GM19025 (cell line): ENCODE measurements around the gene SNX9.
"Not testable (repeated sequence)": the region's sequence is repeated elsewhere in the genome, so short reads cannot be mapped to it uniquely, and the experiment has no call there.

Experiments
- ATAC-seq: cut with Tn5 transposase; IDR thresholded peaks from one replicate; pipeline ENCODE4 v1.9.1; 2021; ENCODE audit warnings: mild to moderate bottlenecking, low read depth, moderate library complexity; ENCODE audit not compliant: unreplicated experiment

Gene SNX9

GRCh38 chr6:157908369-157909281 lies 85.6 kb downstream of the SNX9 start:
- peak; percentile 52 for ATAC-seq

GRCh38 chr6:157909282-157909664 lies 86.2 kb downstream of the SNX9 start:
- ATAC-seq = no peak

DNA sequence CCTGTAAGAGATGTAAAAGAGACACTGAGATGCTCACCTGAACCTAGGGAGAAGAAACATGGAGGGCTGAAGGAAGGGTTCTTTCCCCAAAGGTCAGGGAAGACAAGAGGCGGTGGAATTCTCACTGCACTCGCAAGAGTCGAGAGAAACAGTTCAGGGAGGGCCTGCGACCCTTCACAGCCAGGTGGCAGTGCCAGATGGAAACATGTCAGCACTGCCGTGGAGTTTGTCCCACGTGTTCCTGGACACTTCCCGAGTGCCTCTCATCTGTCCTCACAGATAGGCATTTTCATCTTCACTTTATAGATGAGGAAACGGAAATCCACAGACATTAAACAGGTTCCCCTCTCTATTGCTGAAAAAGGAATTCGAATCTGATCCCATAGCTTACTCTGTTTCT lies 88.2 kb downstream of the SNX9 start:
- no peak for ATAC-seq

- no peak for ATAC-seq
Observed at GRCh38 chr6:157911786-157912185, 88.7 kb downstream of the SNX9 start.

DNA sequence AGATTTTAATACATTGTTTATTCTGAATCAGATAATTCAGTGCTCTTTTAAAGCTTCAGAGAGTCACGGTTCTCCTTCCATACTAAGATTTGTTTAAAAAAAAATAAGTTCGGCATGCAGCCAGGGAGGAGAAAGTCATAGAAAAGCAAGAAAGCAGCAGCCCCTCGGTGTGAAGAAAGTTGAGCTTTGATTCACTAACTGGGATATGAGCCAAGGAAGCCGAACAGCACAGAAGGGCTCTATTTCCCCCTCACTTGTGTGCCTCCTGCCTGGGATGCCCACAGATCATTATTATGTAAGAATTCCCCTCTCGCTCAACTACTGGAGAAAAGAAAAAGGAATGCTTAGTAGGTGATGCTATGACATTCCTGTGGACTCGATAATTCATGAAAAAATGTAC lies 89.3 kb downstream of the SNX9 start:
- no peak for ATAC-seq

DNA sequence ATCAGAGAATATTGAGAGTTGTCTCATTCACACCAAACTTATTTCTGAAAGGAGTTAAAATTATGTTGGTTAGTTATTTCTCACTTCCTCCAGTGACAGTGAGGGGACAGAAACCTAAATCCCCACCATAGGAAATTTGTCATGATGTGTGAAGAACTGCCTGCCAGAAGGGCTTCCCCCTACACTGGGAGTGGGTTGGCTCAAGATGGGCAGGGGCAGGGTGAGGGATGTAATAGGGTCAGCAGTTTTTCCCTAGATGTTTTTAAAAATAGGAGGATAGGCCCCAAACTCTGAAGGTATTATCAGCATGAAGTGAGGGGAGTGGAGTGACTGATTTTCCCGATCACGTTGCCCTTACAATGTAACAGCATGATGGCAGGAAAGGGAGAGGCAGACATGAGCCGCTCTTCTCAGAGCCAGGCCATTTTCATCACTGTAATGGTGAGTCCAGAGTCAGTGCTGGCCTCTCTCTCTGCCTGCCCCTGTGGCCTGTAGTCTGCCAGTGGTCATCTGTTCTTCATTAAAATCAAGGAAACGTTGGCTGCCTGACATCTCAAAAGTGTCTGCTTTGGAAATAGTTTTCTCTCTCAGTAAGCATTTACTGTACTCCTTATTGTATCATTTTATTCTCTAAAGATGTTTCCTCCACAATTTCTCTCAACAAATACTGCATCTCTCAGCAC lies 98.8 kb downstream of the SNX9 start:
- ATAC-seq = no peak

DNA sequence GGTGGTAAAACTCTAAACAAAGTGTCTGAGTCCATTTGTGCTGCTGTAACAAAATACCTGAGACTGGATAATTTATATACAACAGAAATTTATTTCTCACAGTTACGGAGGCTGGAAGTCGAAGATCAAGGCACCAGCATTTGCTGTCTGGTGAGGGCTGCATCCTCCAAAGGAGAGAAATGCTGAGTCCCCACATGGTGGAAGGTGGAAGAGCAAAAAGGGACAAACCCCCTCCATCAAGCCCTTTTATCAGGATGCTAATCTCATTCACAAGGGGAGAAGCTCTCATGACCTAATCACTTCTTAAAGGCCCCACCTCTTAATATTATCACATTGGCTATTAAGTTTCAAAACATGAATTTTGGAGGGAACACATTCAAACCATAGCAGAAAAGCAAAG lies 102.7 kb downstream of the SNX9 start:
- no peak for ATAC-seq

GRCh38 chr6:157927011-157927410 lies 104.0 kb downstream of the SNX9 start:
- no peak for ATAC-seq

DNA sequence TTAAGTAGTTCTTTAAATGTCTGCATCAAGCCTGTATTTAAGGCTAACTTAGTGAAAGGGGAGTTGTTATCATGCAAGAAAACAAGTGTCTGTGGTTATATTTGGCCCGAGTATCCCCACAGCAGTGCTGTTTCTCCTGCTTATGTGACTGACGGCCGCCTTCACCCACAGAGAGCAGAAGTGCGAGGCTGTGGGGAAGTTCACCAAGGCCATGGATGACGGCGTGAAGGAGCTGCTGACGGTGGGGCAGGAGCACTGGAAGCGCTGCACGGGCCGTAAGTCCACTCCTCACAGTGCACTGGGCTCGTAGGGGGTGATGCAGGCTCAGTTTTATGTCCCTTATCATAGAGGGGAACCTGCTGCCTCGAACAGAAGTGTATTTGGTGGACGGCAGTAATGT lies 105.4 kb downstream of the SNX9 start:
- ATAC-seq = no peak

DNA sequence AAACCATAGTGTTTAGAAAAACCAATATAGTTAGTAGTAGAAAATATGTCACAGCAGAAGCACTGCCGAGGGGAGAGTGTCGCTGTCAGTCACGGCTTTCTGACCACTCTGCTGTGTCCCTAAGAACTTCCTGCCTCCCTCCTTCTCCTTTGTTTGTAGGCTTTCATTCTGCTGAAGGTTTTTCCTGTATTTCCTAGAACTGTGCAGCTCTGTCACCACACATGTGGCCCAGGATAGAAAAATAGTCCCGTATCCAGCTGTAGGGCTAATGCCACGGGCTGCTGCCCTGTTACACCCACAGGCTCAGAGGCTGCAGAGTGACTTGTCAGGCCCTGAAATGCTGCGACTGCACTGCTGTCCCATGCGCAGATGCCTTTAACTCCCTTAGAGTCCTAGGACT lies 106.0 kb downstream of the SNX9 start:
- no peak for ATAC-seq

DNA sequence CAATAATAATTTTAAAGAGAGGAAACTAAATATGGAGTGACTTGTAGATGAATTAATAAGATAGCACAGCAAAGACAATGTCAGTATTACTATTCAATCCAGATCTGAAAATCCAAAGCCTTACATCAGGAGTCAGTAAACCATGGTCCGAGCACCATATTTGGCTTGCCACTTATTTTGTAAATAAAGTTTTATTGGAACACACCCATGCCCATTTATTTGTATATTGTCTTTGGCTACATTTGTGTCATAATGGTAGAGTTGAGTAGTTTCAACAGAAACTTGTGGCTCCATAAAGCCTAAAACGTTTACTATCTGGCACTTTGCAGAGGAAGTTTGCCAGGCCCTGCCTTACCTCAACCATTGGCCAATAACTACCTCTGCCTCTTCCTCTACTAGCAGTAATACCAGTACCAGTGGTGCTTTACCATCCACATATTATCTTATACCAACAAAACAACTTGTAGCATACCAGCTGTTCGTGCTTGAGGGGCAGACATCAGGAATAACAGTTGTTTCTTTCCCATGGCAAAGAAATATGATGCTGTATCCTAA lies 106.8 kb downstream of the SNX9 start:
- no peak for ATAC-seq

GRCh38 chr6:157935786-157936185 lies 112.7 kb downstream of the SNX9 start:
- no peak for ATAC-seq

GRCh38 chr6:157937318-157937717 lies 114.3 kb downstream of the SNX9 start:
- no peak for ATAC-seq

DNA sequence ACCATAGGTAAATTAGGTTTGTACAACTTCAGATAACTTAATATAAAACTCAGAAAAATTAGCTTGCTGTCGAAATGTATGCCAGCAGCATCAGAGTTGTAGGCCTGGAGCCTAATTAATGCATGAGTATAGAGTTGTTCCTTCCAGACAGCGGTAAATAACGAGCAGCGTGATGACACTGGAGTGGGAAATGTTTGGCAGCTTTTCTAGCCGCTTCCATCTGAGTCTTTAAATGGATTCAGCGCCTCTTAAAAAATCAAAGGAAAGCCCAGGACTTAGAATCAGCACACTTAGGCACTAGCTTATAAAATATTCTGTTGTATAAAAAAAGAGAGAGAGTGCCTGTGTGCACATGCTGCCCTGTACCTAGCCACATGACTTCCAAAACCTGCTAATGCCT lies 114.9 kb downstream of the SNX9 start:
- no peak for ATAC-seq

DNA sequence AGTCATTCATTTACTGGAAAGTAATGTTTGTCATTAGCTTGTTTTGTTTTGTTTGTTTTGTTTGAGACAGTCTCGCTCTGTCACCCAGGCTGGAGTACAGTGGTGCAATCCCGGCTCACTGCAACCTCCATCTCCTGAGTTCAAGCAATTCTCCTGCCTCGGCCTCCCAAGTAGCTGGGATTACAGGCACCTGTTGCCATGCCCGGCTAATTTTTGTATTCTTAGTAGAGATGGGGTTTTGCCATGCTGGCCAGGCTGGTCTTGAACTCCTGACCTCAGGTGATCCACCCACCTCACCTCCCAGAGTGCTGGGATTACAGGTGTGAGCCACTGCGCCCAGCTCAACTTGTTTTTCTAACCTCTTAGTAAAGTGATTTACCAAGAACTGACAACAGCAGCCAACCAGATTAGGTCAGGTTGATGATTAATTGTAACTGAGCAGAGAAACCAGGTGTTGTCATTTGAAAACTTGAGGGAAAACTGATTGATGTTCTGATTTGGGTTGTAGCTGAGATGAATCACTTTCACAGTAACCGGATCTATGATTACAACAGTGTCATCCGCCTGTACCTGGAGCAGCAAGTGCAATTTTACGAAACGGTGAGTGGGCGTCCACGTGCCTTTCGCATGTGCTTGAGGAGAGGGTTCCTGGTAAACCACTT lies 117.5 kb downstream of the SNX9 start:
- not testable (repeated sequence) for ATAC-seq

DNA sequence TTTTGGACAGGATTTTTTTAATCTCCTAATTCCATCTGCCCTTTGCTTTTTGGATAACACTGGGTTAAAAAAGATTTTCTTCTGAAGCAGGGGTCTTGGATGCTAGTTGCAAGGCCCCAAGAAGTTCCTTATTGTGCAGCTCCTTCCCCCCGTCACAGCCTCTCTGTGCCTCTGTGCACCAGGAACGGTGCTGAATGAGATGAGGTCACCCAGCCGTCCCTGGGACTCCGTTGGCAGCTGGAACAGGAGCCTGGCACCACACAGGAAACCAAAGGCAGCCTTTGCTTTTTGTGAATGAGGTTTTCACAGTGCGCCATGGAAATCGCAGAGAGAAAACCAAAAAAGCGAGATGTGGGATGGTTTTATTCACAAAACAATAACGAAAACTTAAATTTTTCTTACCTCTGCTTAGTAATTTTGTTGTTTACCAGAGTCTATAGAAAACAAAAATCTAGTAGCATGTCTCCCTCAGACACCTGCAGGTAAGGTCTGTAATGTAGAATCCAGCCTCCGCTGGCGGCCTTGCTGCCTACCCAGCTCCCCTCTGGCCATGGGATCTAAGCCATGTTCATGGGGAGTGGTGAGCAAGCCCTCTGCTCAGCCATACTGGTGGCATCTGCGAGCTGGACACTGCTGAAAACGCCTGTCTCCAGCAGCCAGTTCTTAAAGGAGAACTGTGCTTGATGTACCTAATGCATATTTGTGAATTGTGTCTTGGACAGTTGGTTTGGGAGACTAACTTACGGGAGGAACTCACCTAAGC lies 118.2 kb downstream of the SNX9 start:
- ATAC-seq = no peak

DNA sequence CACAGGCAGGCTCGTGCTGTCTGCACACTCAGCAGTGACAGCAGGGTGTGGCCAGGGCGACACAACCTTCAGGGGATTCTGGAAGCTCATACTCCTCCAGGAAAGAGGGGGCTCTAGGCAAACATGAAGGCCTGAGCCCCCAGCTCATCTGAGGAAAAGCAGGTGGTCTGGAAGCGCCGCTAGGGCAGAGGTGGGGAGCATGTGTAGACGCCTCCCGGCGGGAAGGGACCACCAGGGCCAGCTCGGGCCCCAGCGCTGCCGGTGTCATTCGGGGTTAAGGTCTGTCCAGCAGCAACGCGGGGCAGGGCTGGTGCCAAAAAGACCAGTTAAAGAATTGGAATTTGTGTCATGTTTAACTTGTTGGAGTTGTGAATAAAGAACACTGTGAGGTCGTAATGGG lies 119.3 kb downstream of the SNX9 start:
- no peak for ATAC-seq

- no peak for ATAC-seq
Observed at GRCh38 chr6:157943249-157943963, 120.4 kb downstream of the SNX9 start.

DNA sequence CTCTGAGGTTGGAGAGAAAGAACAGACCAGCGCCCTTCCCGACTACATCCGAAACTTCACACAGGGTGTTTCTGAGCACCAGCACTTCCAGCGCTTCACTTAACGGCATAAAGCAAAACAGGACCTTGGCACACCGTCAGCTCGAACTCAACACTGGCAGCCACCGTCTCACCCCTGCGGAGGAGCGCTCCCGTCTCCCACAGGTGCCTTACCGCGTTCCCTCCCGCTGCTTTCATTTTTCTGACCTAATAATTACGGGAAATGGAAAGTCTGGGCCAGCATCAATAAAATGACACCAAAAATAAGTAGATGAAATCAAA lies 120.9 kb downstream of the SNX9 start:
- ATAC-seq = no peak
